ENCODE measurements around the gene NUDT3. TPM values are rescaled to one million over a fixed set of nuclear protein-coding genes. Genes with fewer than 3 reads are reported as not detected.
A peak's percentile ranks its signal among the peaks of the same experiment; 100 is the strongest.

Gene NUDT3
- total RNA-seq, 4 donors from 2014 or later, result 40.0 to 71.9 (median 50.6) TPM

DNA sequence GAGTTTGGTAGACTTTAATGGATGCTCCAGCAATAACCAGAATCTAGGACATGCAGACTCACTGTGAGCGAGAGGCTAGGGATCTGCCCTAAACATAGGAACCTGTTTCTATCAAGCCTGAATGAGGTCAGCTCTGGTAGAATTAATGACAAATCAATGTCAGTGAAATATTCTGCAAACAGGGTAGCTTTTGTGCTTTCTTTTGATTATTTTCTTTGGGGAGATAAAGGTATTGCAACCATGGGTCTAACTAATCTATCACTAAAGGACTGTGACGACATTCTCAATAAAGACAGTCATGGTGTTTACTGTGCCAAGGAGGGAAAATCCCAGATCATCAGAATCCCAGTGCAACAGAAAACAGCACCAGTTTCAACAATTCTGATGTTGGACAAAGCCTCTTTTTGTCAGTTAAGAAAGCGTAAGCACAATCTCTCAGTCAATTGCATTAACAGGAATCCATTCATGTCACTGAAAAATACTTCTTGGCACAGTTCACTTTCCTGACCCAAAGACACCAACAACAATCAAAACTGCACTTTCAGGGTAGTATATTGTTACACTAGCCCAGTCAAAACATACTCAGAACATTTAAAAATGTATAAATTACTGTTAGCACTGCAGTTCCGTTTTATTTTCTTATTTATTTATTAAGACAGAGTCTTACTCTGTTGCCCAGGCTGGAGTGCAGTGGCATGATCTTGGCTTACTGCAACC, 106.9 kb downstream of the NUDT3 start:
- Histone ChIP-seq H3K4me1 (peaks cover 32 to 70% of the 10 kb centered on the region in 2 donors), H3K36me3 (no peaks in the 10 kb centered on the region), H3K27ac (peak overlapping the region; percentile 15 to 60 (median 40)), H3K27me3 (no peaks in the 10 kb centered on the region), H3K4me3 (no peak overlapping the region), H3K9me3 (no peaks in the 10 kb centered on the region)
- DNase-seq (no peak), ATAC-seq (no peak)
- in situ Hi-C loops (cut with MboI; ENCODE audit: low sequenced_read_pairs in 4 of 4), result loop anchor here in 1 of 4 donors (25.0 kb wide), 1 partner anchor 548 kb away; the partner anchor contains the start of gene IP6K3
- intact Hi-C loops (cut with DNase I; ENCODE audit: low total_unique reads), result no loop called here
- no peak for TF ChIP-seq POLR2A (IDR thresholded peaks at IDR 0.05)
- TF ChIP-seq, protein P1, sequence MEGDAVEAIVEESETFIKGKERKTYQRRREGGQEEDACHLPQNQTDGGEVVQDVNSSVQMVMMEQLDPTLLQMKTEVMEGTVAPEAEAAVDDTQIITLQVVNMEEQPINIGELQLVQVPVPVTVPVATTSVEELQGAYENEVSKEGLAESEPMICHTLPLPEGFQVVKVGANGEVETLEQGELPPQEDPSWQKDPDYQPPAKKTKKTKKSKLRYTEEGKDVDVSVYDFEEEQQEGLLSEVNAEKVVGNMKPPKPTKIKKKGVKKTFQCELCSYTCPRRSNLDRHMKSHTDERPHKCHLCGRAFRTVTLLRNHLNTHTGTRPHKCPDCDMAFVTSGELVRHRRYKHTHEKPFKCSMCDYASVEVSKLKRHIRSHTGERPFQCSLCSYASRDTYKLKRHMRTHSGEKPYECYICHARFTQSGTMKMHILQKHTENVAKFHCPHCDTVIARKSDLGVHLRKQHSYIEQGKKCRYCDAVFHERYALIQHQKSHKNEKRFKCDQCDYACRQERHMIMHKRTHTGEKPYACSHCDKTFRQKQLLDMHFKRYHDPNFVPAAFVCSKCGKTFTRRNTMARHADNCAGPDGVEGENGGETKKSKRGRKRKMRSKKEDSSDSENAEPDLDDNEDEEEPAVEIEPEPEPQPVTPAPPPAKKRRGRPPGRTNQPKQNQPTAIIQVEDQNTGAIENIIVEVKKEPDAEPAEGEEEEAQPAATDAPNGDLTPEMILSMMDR (IDR thresholded peaks at IDR 0.05 in 4 of 5, conservative IDR thresholded peaks at IDR 0.05 in 1 of 5), result no peak

DNA sequence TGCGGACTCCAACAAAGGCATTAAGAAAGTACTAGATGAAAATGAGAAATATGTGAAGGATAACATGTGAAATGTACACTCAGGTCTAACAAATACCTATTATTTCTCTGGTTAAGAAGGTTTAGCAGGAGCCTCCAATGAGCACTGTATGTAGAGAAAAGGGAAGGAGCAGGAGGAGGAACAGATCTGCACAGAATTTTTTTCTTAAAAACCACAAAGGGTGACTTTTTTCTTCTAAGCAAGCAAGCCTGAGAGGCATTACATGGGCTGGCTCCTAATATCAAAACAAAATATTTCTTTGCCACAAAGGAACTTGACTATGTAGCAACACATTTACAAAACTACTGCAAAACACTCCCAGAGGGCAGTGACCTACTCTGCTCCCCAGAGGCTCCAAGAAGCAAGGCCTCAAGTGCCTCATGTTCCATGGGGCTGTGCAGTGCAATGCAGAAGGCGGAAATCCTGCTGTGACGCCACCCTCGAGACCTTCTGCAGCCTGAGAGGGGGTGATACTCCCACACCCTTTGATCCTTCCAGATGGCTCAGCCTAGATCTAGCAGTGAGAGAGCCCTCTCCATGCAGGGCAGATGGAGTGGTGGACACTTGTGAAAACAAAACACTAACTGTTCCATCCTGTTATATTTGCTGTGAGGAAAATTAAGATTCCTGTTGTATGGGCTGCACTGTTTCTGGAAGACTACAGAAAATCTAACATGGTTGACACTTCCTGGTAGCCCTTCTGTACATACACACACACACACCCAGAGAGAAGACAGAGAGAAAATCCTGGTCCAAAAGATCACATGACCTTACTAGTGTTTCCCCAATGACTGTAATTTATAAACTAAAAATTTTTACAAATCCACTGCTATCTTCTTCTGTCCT, 107.7 kb downstream of the NUDT3 start:
- Histone ChIP-seq H3K36me3 (no peaks in the 10 kb centered on the region), H3K4me1 (peaks cover 29 to 73% of the 10 kb centered on the region in 2 donors), H3K27ac (peak overlapping the region; percentile 15 to 60 (median 40)), H3K9me3 (no peaks in the 10 kb centered on the region), H3K4me3 (no peak overlapping the region), H3K27me3 (no peaks in the 10 kb centered on the region)
- in situ Hi-C loops (cut with MboI; ENCODE audit: low sequenced_read_pairs in 4 of 4) (loop anchor here in 1 of 4 donors (25.0 kb wide), 1 partner anchor 548 kb away; the partner anchor contains the start of gene IP6K3), intact Hi-C loops (cut with DNase I; ENCODE audit: low total_unique reads) (no loop called here)
- ATAC-seq, result peak; percentile 20 to 32
- TF ChIP-seq, protein P1 (IDR thresholded peaks at IDR 0.05 in 4 of 5, conservative IDR thresholded peaks at IDR 0.05 in 1 of 5), result no peak
- TF ChIP-seq POLR2A (IDR thresholded peaks at IDR 0.05), result no peak
- peak; percentile 41 to 58 for DNase-seq

DNA sequence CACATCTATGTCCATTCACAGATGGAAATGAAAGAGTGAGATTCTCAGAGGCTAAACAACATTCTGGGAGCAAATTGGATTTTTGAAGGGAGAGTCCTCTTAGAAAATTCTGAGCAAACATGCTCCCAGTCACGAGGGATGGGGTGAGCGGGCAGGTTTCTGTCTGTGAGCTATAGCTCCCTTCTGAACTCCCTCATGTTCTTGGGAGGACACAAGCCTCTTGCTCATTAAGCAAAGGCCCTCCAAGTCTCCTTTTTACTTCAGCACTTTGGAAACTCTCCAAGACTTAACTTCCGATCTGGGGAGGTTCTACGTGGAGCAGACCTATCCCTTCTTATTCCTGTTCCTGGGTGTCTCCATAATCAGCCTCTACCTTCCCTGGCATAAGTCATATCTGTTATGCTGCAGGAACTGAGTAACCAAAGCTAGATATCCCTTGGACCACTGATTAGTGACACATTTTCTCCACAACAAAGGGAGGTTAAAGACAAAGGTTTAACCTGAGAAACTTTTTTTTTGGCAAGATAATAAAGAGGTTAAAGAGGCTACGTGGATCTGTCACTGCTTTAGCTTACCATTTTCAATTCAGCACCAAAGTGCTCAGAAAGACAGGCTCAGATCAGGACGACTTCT, 110.7 kb downstream of the NUDT3 start:
- TF ChIP-seq POLR2A (IDR thresholded peaks at IDR 0.05), result no peak
- TF ChIP-seq, protein P1 (IDR thresholded peaks at IDR 0.05 in 4 of 5, conservative IDR thresholded peaks at IDR 0.05 in 1 of 5), result no peak
- Histone ChIP-seq H3K4me1 (peaks cover 41 to 76% of the 10 kb centered on the region in 2 donors), H3K27me3 (no peaks in the 10 kb centered on the region), H3K9me3 (no peaks in the 10 kb centered on the region), H3K36me3 (no peaks in the 10 kb centered on the region), H3K27ac (peak overlapping the region; percentile 26 to 99 (median 95)), H3K4me3 (no peak overlapping the region)
- in situ Hi-C loops (cut with MboI; ENCODE audit: low sequenced_read_pairs in 4 of 4), result loop anchor here in 1 of 4 donors (25.0 kb wide), 1 partner anchor 545 kb away; the partner anchor contains the start of gene IP6K3
- no peak for ATAC-seq
- DNase-seq, result no peak
- intact Hi-C loops (cut with DNase I; ENCODE audit: low total_unique reads), result no loop called here

DNA sequence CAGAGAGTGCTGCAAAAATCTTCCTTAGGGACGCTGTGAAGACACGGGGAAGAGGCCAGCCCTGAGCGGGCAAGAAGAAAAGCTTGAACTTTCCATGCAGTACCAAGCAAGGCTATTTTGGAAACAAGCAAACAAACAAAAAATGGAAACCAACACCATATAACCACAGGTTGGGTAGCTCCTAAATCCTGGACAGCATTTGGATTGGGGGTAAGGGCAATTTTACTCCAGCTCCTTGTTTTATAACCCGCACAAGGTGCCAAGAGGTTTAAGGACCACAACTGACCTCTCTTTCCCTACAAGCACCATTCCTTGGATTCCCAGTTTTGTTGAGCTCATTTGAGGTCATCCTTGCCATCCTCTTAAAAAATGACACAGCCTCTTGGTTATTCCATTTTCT, 112.3 kb downstream of the NUDT3 start:
- Histone ChIP-seq H3K27ac (peak overlapping the region; percentile 92 to 99 (median 97)), H3K4me3 (no peak overlapping the region), H3K9me3 (no peaks in the 10 kb centered on the region), H3K27me3 (no peaks in the 10 kb centered on the region), H3K36me3 (no peaks in the 10 kb centered on the region), H3K4me1 (peaks cover 49 to 79% of the 10 kb centered on the region in 2 donors)
- ATAC-seq (no peak), DNase-seq (no peak)
- intact Hi-C loops (cut with DNase I; ENCODE audit: low total_unique reads) (no loop called here), in situ Hi-C loops (cut with MboI; ENCODE audit: low sequenced_read_pairs in 4 of 4) (loop anchor here in 1 of 4 donors (25.0 kb wide), 1 partner anchor 543 kb away; the partner anchor contains the start of gene IP6K3)
- TF ChIP-seq, protein P1 (IDR thresholded peaks at IDR 0.05 in 4 of 5, conservative IDR thresholded peaks at IDR 0.05 in 1 of 5), result no peak
- TF ChIP-seq POLR2A (IDR thresholded peaks at IDR 0.05), result no peak

All from gastrocnemius medialis (tissue), 4 donors.